Renal cortical epithelial cell (primary cell): ENCODE measurements around the gene ABHD12. TPM values are rescaled to one million over a fixed set of nuclear protein-coding genes. Genes with fewer than 3 reads are reported as not detected.

Source experiments
- DNase-seq: peaks from one replicate; pipeline ENCODE4 v3.0.0-alpha.2; 2011; ENCODE audit warnings: low read depth
- total RNA-seq: library from RNA; depleted of rRNA; stranded (reverse); fragments of >200 nt; gene quantifications from 2 replicates; pipeline ENCODE4 v1.2.3, GENCODE V29; 2014

Gene ABHD12
- total RNA-seq, 1 donor from 2014 or later = 68.7 TPM

DNA sequence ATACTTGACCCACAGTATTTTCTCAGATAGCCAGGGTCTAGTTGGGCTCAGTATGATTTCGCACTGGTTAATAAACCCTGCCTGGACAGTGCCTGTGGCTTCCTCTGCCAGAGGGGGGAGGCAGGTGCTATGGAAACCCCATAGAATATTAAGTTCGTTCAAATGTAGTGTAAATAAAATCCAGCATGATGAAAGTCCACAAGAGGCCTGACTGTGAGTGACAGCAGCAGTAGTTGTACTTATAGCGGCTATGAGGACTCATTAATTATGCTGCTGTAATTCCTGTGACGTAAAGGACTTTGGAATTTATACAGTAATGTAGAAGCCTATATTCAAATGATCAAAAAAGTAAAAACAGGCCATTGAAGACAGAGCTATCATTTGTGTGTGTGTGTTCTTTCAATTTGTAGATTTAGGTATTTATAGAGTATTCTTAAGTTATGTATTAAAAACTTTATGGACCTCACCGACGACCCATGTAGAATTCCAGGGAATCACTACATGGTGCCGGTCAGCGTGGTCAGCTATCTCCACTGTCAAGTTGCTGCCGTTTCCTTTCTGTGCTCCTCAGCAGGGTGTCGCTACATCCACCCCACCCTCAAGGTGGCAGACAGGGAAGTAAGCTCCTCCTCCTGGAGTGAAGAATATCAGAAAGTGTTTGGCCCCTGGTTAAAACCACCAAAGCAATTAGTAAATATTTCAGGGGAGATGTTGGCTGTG is 132.7 kb downstream of the ABHD12 start:
- no peak for DNase-seq

DNA sequence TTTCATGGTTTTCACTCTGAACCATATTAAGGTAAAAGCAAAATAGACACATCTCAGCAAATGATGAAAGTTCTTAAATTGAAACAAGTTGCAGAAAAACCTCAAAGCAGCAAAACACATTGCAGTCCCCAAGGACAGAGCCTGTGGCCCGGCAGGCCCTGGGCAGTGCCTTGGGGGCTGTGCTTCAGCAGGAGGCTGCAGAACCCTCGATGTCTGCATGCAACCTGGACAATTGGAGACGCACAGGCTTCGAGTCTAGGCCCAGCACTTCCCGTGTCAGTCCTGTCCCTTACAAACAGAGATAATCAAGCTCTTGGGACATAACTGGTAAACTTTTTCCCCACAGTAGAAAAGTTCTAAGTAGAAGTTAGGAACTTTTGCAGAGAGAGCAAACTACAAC is 133.5 kb downstream of the ABHD12 start:
- DNase-seq = no peak

DNA sequence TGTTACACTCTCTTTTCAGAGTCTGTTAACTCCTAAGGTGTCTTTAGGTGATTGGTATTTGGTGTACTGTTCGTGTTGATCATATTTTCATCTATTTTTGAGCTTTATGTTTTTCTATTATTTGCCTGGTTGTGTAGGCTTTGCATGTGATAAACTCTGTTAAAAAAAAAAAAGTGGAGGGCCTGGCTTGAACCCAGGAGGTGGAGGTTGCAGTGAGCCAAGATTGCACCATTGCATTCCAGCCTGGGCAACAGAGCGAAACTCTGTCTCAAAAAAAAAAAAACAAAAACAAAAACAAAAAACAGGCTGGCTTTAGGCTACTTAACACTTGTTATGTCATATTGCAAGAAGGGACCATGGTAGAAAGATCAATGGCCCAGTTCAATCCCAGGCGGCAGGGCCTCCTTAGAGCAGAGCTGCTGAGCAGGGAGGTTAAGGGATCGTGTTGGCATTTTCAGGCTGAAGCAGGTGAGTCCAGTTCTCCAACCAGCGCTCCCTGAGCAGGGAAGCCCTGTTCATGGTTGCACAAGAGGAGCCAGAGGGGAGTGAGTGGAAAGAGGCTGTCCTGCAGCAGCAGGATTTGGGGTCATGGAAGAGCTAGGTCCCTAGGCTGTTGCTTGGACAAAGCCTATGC is 134.3 kb downstream of the ABHD12 start:
- peak; percentile 59 for DNase-seq

DNA sequence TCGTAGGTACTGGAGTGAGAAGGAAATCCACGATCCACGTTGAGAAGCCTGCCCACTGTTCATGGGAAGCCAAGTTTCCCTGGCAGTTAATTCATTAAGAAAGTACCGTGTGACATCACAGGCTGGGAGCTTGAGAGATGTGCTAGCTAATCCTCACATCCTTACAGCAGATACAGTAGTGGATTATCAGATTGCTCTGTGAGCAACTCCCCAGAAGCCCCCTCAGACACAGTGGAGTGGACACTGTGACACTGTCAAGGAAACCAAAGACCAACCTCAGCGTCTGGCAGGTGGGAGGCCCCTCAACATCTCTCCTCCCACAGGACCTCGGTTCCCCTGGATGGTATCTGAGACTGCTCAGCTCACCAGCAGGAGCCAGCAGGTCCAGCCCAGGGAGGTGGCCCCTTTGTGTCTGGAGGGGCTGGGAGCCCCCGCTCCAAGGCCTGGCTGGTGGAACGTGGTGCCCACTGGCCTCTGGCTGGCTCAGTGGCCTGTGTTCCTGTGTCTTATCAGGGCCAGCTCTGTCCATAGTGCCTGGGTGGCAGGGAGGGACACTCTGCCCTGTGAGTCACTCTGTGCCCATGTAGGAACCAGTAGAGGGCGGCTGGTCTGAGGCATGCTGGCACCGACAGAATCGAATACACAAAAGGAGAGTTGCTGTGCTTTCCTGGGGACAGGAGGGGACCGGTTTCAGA is 135.5 kb downstream of the ABHD12 start:
- peak; percentile 82 for DNase-seq

DNA sequence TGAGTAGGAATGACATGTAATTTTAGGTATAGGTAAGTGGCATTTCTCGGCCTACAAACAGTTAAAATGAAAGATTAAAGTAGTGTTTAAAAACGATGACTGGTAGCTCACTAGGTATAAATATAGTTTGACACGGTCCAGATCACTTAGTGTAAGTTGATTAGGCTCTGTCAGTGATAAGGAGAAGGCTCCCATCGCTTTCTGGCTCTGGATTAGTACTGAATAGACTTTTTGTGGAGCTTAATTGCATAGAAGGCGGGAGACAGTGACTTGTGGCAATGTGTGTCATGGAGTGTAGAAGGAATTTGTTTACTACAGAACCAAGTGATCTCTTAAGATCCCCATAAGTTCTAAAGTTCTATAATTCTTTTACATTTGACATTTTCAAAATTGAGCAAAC is 136.1 kb downstream of the ABHD12 start:
- DNase-seq = no peak

DNA sequence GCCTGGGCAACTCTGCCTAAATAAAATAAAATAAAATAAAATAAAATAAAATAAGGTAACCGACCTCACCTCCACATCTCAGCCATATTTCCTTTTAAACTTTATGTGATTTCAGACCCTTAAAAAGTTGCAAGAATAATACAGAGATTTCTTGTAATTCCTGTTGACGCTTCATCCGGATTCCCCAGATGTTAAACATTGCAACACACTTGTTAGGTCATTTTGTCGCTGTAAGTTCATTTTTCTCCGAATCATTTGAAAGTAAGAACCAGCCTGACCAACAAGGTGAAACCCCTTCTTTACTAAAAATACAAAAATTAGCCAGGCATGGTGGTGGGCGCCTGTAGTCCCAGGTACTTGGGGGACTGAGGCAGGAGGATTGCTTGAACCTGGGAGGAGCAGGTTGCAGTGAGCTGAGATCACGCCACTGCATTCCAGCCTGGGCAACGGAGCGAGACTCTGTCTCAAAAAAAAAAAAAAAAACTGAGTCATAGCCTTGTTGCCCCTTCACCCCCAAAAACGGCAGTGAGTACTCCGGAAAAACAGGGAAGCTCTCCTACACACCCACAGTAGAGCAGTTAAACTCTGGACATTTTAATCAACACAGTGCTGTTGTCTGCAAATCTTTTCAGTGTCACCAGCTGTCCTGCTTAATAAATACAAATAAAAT is 136.9 kb downstream of the ABHD12 start:
- peak; percentile 75 for DNase-seq

DNA sequence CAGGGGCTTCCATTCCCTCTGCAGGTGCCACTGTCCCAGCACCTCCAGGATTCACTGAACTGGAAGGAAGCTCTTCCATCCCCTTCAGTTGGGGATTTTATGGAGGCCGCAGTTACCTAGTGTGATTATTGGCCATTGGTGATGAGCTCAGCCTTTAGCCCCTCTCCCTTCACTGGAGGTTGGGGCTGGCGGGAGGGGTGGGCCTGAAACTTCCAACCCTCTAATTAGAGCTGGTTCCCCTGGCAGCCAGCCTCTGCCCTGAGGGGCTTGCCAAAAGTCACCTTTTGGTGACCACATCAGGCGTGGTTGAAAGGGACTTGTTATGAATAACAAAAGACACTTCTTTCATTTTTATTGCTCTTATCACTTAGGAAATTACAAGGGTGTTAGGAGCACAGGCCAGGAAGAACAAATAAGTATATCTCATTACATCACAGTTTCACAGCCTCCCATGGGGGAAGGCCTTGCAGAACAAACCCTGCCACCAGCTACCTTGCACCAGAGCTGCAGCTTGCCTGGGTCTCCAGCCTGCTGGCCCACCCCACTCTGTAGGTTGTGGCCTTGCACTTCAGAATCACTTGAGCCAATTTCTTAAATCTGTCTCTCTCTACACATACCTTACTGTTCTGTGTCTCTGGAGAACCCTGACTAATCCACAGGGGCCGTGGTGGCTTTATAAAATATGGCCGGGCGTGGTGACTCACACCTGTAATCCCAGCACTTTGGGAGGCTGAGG is 137.8 kb downstream of the ABHD12 start:
- DNase-seq = no peak

DNA sequence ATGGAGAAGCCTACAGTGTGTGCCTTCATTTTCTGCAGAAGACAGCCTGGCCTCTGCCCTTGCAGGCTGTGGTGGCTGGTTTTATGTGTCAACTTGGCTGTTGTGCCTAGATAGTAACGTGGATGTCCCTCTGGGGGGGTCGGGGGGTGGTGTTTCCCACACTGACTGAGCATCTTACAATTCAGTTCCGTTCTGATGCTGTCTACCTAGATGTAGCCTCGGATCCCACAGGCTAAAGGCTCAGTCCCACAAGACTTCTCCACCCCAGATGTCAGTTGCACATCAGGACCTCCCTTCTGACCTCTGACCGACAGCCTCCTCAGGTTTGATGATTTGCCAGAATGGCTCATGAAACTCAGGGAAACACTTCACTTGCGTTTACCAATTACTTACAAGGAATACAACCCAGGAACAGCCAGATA is 138.4 kb downstream of the ABHD12 start:
- DNase-seq = no peak

DNA sequence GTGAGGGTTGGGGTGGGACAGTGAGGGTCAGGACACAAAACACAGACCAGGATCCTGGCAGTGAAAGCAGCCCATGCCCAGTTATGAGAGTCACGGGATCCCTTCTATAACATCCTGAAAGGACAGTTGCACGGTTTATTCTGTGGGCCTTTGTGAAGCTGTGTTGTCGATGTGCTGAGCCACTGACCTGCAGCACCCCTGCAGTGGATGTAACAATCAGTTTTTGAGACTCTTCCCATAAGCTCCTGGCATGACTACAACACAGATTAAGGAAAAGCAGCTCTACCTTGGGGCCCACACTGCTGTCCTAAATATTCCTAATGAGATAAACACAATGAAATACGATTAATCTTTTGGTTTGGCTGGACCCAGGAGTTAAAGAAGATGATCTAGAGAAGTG is 139.1 kb downstream of the ABHD12 start:
- no peak for DNase-seq

DNA sequence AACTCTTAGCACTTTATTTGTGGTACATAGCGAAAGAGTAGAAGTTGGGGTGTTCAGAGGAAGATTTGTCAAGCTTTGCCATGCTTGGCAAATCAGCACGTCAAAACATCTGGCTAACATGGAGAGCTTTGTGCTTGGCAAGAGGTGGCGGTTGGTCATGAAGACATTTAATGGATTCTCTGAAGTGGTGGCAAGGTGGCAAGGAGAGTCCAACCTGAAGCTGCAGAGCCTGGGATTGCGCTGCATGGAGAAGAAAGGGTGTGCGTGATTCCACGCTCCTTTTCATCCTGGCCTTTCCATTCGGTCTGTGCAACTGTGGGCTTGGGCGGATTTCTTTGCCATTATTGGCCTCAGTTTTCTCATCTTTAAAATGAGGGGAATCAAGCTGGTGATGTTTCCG is 139.6 kb downstream of the ABHD12 start:
- no peak for DNase-seq

DNA sequence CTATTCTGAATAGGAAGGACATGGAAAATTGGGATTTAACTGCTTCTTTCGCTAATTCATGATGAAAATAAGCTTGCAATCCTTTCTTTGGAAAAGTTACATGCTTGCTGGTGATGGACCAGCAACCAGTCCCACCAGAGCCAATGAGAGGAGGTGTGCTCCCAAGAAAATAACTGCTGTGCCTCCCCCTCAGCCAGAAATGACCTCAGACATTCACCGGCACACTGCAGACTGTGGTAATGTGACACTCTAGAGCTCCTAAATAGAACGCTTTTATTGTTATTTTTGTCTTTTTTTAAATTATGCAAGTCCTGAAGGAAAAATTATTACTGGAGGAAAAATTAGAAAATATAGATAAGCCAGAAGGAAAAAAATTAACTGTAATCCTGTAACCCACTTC is 140.1 kb downstream of the ABHD12 start:
- DNase-seq = no peak

Other genes with a start within 250 kb of the ABHD12 start
- 62.1 and 86.3 TPM in 2 replicates for gene ENTPD6, start 195.1 kb downstream of the ABHD12 start, total RNA-seq
- gene PYGB, start 142.8 kb downstream of the ABHD12 start, total RNA-seq = 129 and 155 TPM in 2 replicates
- 6.1 and 25.4 TPM in 2 replicates for gene GINS1, start 16.8 kb upstream of the ABHD12 start, total RNA-seq
- gene NINL, start 194.7 kb upstream of the ABHD12 start, total RNA-seq = 11.8 and 26.5 TPM in 2 replicates
- gene NANP, start 233.2 kb upstream of the ABHD12 start, total RNA-seq = 8.2 and 8.9 TPM in 2 replicates